B cell (primary cell): Measurements from ENCODE around the gene FXYD7. TPM values are rescaled to one million over a fixed set of nuclear protein-coding genes. Genes with fewer than 3 reads are reported as not detected.

Experiments used
- ATAC-seq: fragments of 200-7000 bp; cut with Tn5 transposase; one replicate; pipeline ENCODE4 v1.10.0; 2021; ENCODE audit warnings: low read depth, mild to moderate bottlenecking, moderate number of reproducible peaks, moderate library complexity
- CTCF ChIA-PET: fragments of 350-600 bp; sonication (Branson Sonifier 250); formaldehyde crosslinking; loops from one replicate; lab custom pipeline; 2021; ENCODE audit warnings: antibody characterized with exemption, inconsistent platforms; lab: Charles Lee
- POLR2A ChIA-PET: fragments of 350-600 bp; sonication (Branson Sonifier 250); formaldehyde crosslinking; loops from one replicate; lab custom pipeline; 2021; ENCODE audit warnings: antibody characterized with exemption; lab: Charles Lee
- DNase-seq: peaks from one replicate; pipeline ENCODE4 v3.0.0; 2013
- H2AFZ ChIP-seq: 2 replicates; pipeline ENCODE4 v1.6.1; 2012; ENCODE audit warnings: mild to moderate bottlenecking, low read depth, low read length; ENCODE audit not compliant: insufficient read depth, poor library complexity, severe bottlenecking
- H3K27ac ChIP-seq, 2 donors: 1 replicate in 1 of 2; 2 replicates in 1 of 2; pipeline ENCODE4 v1.5.1; 2012 to 2013; ENCODE audit warnings: low read length in 2 of 2, mild to moderate bottlenecking in 2 of 2, moderate library complexity in 1 of 2
- H3K27me3 ChIP-seq, 4 experiments: fragments of 200-600 bp in 1 of 4; sonication (generic) in 1 of 4; replicated peaks in 1 of 4; 1 replicate in 2 of 4; 2 replicates in 2 of 4; pipeline versions ENCODE4 v1.6.1 to v1.7.0; 2013 to 2016; ENCODE audit warnings: low read length in 3 of 4, mild to moderate bottlenecking in 2 of 4, mixed read lengths in 1 of 4, moderate library complexity in 1 of 4; ENCODE audit not compliant: insufficient read depth in 4 of 4, control insufficient read depth in 3 of 4; ENCODE audit errors: control extremely low read depth in 1 of 4
- H3K36me3 ChIP-seq, 2 experiments: replicated peaks in 1 of 2; 1 replicate in 1 of 2; 2 replicates in 1 of 2; pipeline versions ENCODE4 v1.6.1 to v1.7.1; 2013; ENCODE audit warnings: low read length in 1 of 2; ENCODE audit not compliant: insufficient read depth in 2 of 2, control insufficient read depth in 1 of 2; ENCODE audit errors: control extremely low read depth in 1 of 2, extremely low read depth in 1 of 2
- H3K4me1 ChIP-seq, 2 donors: fragments of 200-600 bp in 1 of 2; sonication (generic) in 1 of 2; 1 replicate in 1 of 2; 2 replicates in 1 of 2; pipeline versions ENCODE4 v1.5.1 to v1.6.1; 2013 to 2017; ENCODE audit warnings: low read length in 2 of 2; ENCODE audit not compliant: control insufficient read depth in 2 of 2, insufficient read depth in 2 of 2
- H3K4me2 ChIP-seq: replicated peaks from 2 replicates; pipeline ENCODE3; 2012; ENCODE audit warnings: mild to moderate bottlenecking, low read depth, low read length; ENCODE audit not compliant: poor library complexity, severe bottlenecking
- H3K4me3 ChIP-seq, 5 experiments: fragments of 200-600 bp in 1 of 5; sonication (generic) in 1 of 5; 1 replicate in 3 of 5; 2 replicates in 2 of 5; pipeline versions ENCODE4 v1.5.1 to v1.7.0; 2011 to 2016; ENCODE audit warnings: low read length in 4 of 5, mild to moderate bottlenecking in 4 of 5, low read depth in 2 of 5, control low read depth in 1 of 5, moderate library complexity in 1 of 5; ENCODE audit not compliant: insufficient read depth in 1 of 5; ENCODE audit errors: control extremely low read depth in 1 of 5, extremely low read depth in 1 of 5
- H3K79me2 ChIP-seq: fragments of 200-600 bp; sonication (generic); one replicate; pipeline ENCODE4 v1.6.0; 2016; ENCODE audit warnings: low read length; ENCODE audit not compliant: control insufficient read depth, insufficient read depth
- H3K9ac ChIP-seq: fragments of 200-600 bp; sonication (generic); 2 replicates; pipeline ENCODE4 v1.6.1; 2017; ENCODE audit warnings: mild to moderate bottlenecking, low read length, moderate library complexity
- H3K9me3 ChIP-seq, 3 donors: one replicate each; pipeline versions ENCODE4 v1.6.1 to v1.7.1; 2013; ENCODE audit warnings: low read length in 2 of 3; ENCODE audit not compliant: control insufficient read depth in 2 of 3, insufficient read depth in 1 of 3; ENCODE audit errors: control extremely low read depth in 1 of 3
- H4K20me1 ChIP-seq: 2 replicates; pipeline ENCODE4 v1.6.0; 2012; ENCODE audit warnings: mild to moderate bottlenecking, low read length; ENCODE audit not compliant: insufficient read depth, control insufficient read depth, poor library complexity, severe bottlenecking
- H3K27ac Mint-ChIP-seq: one replicate; pipeline ENCODE4 v1.8.0; 2021; ENCODE audit warnings: mixed read lengths
- H3K27me3 Mint-ChIP-seq: one replicate; pipeline ENCODE4 v1.8.0; 2021; ENCODE audit warnings: mixed read lengths
- H3K4me1 Mint-ChIP-seq: one replicate; pipeline ENCODE4 v1.8.0; 2021; ENCODE audit warnings: mixed read lengths
- H3K4me3 Mint-ChIP-seq: one replicate; pipeline ENCODE4 v1.8.0; 2021; ENCODE audit warnings: mixed read lengths
- H3K9me3 Mint-ChIP-seq: one replicate; pipeline ENCODE4 v1.8.0; 2022; ENCODE audit warnings: mixed read lengths; ENCODE audit not compliant: insufficient read depth
- CTCF ChIP-seq: fragments of 200-600 bp; IDR thresholded peaks from one replicate; pipeline ENCODE4 v1.8.0; 2022; ENCODE audit warnings: antibody characterized with exemption, mild to moderate bottlenecking
- EZH2 ChIP-seq: IDR thresholded peaks from 2 replicates; pipeline ENCODE4 v1.6.1; 2012; ENCODE audit warnings: borderline replicate concordance, low read depth, mild to moderate bottlenecking, moderate library complexity, low read length; ENCODE audit not compliant: insufficient read depth, poor library complexity, severe bottlenecking
- WGBS: methylation state at CpG from one replicate; pipeline ENCODE4 v1.1.5; 2013; ENCODE audit warnings: missing lambda C conversion rate; ENCODE audit not compliant: insufficient coverage; 5-methylcytosine and 5-hydroxymethylcytosine counted together
- intact Hi-C: fragments of 100-400 bp; cut with micrococcal nuclease; formaldehyde crosslinking; loops from one replicate; pipeline ENCODE4 v1.10.0; 2022
- polyA plus RNA-seq: library from polyadenylated mRNA; depleted of rRNA; stranded (reverse); fragments of >200 nt; gene quantifications from 2 replicates; pipeline ENCODE4 v1.2.3, GENCODE V29; 2012
- total RNA-seq, 2 donors: library from RNA; stranded (reverse); fragments of 120-200 nt in 1 of 2; gene quantifications; 1 replicate in 1 of 2; 2 replicates in 1 of 2; pipeline versions ENCODE4 v1.2.3 to v1.2.4, GENCODE V29; 2013 to 2022

FXYD7 gene
- total and polyA plus RNA-seq, 2 donors (not counting 1 experiment from before 2014, with no cell fraction given), result 3.8 to 27.4 TPM

GRCh38 chr19:35164418-35164817 lies 21.4 kb downstream of the FXYD7 start:
- H3K4me1 ChIP-seq, result peaks cover 19 to 25% of the 10 kb centered on the region in 2 donors
- H3K4me3 Mint-ChIP-seq, result no peak overlapping the region
- H3K27ac ChIP-seq, result no peak overlapping the region
- DNase-seq (no peak), ATAC-seq (no peak)
- no peaks in the 10 kb centered on the region for H3K27me3 Mint-ChIP-seq
- peak overlapping the region; percentile 50 for H3K27ac Mint-ChIP-seq
- no peaks in the 10 kb centered on the region for H3K27me3 ChIP-seq
- H4K20me1 ChIP-seq, result peaks cover 23% of the 10 kb centered on the region
- no peak overlapping the region for H3K9ac ChIP-seq
- ChIA-PET POLR2A (no interaction called here), CTCF (interaction anchor here (1.2 kb wide), 1 partner anchor 23 kb away, joined by 5 read pairs; no protein-coding TSS in a partner anchor)
- peaks cover 33% of the 10 kb centered on the region for H3K4me1 Mint-ChIP-seq
- intact Hi-C loops, result no loop called here
- H3K4me3 ChIP-seq, result no peak overlapping the region
- H3K4me2 ChIP-seq, result no peak overlapping the region
- peaks cover 5 to 95% of the 10 kb centered on the region in 2 experiments for H3K36me3 ChIP-seq
- no peak overlapping the region for H2AFZ ChIP-seq
- no peaks in the 10 kb centered on the region for H3K9me3 Mint-ChIP-seq
- H3K79me2 ChIP-seq, result peaks cover 4% of the 10 kb centered on the region
- no CpG with 5 or more reads among the region's 2 CpGs for WGBS
- peaks cover 0 to 18% (median 7%) of the 10 kb centered on the region in 3 donors for H3K9me3 ChIP-seq
- TF ChIP-seq EZH2 (no peak), CTCF (no peak)

- no peak overlapping the region for H2AFZ ChIP-seq
- peaks cover 5 to 89% of the 10 kb centered on the region in 2 experiments for H3K36me3 ChIP-seq
- ATAC-seq (no peak), DNase-seq (no peak)
- POLR2A ChIA-PET, result no interaction called here
- no peak overlapping the region for H3K4me2 ChIP-seq
- Mint-ChIP-seq H3K4me3 (no peak overlapping the region), H3K9me3 (no peaks in the 10 kb centered on the region), H3K4me1 (peaks cover 31% of the 10 kb centered on the region), H3K27me3 (no peaks in the 10 kb centered on the region), H3K27ac (peak overlapping the region; percentile 92)
- CTCF ChIA-PET, result no interaction called here
- intact Hi-C loops, result no loop called here
- H3K9me3 ChIP-seq, result peaks cover 0 to 18% (median 7%) of the 10 kb centered on the region in 3 donors
- no peak overlapping the region for H3K4me3 ChIP-seq
- TF ChIP-seq CTCF (no peak), EZH2 (no peak)
- H3K4me1 ChIP-seq, result peaks cover 19 to 25% of the 10 kb centered on the region in 2 donors
- H3K79me2 ChIP-seq, result peaks cover 4% of the 10 kb centered on the region
- H4K20me1 ChIP-seq, result peaks cover 23% of the 10 kb centered on the region
- no peaks in the 10 kb centered on the region for H3K27me3 ChIP-seq
- 100% methylated on average over 1 of the region's 5 CpGs for WGBS
- H3K9ac ChIP-seq, result no peak overlapping the region
- peak overlapping the region; percentile 27 to 74 for H3K27ac ChIP-seq
Observed at GRCh38 chr19:35165200-35166058, 22.4 kb downstream of the FXYD7 start.
